ENCODE measurements around the gene SLC44A5.

The SLC44A5 gene

DNA sequence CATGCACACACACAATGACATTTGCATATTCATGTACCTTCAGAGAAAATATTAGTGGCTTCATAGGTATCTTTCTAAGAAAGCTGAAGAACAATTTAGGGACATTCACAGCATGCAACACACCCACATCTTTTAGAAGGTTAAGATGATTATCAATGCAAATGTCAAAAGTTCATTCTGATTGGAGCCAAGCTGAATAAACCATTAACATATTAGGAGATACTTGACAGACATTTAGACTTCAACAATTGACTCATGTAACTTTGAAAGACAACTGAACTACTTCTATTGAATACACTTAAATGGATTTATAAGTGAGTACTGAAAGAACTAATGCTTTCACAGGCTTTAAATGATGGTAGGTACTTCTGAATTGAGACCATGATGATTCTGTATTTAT is 365.7 kb downstream of the SLC44A5 start:
- no peaks in the 10 kb centered on the region for H3K27me3 ChIP-seq (ENCODE audit: insufficient read depth, low read depth, severe bottlenecking)
- no peak overlapping the region for H3K27ac ChIP-seq
- H3K9me3 ChIP-seq (ENCODE audit: severe bottlenecking), result no peaks in the 10 kb centered on the region
- H3K36me3 ChIP-seq, result no peaks in the 10 kb centered on the region
- no peak for DNase-seq
- no peak overlapping the region for H3K4me3 ChIP-seq (ENCODE audit: low read depth, low read length)
- TF ChIP-seq, protein P1, sequence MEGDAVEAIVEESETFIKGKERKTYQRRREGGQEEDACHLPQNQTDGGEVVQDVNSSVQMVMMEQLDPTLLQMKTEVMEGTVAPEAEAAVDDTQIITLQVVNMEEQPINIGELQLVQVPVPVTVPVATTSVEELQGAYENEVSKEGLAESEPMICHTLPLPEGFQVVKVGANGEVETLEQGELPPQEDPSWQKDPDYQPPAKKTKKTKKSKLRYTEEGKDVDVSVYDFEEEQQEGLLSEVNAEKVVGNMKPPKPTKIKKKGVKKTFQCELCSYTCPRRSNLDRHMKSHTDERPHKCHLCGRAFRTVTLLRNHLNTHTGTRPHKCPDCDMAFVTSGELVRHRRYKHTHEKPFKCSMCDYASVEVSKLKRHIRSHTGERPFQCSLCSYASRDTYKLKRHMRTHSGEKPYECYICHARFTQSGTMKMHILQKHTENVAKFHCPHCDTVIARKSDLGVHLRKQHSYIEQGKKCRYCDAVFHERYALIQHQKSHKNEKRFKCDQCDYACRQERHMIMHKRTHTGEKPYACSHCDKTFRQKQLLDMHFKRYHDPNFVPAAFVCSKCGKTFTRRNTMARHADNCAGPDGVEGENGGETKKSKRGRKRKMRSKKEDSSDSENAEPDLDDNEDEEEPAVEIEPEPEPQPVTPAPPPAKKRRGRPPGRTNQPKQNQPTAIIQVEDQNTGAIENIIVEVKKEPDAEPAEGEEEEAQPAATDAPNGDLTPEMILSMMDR (IDR thresholded peaks at IDR 0.05; ENCODE audit: low read depth, low read length), result no peak

DNA sequence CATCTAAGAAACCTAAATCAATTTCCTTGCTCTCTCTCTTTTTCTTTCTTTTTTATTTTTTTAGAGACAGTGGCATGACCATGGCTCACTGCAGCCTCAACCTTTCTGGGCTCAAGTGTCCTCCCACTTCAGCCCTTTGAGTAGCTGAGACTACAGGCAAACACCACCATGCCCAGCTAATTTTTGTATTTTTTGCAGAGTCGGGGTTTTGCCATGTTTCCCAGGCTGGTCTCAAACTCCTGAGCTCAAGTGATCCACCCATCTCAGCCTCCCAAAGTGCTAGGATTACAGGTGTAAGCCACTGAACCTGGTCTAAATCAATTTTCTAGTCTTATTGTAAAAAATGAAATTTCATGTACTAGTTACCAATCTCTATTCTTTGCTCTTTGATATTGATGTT is 367.8 kb downstream of the SLC44A5 start:
- H3K27ac ChIP-seq, result no peak overlapping the region
- DNase-seq, result no peak
- TF ChIP-seq, protein P1 (IDR thresholded peaks at IDR 0.05; ENCODE audit: low read depth, low read length), result no peak
- H3K4me3 ChIP-seq (ENCODE audit: low read depth, low read length), result no peak overlapping the region
- H3K36me3 ChIP-seq, result no peaks in the 10 kb centered on the region
- H3K27me3 ChIP-seq (ENCODE audit: insufficient read depth, low read depth, severe bottlenecking), result no peaks in the 10 kb centered on the region
- H3K9me3 ChIP-seq (ENCODE audit: severe bottlenecking), result no peaks in the 10 kb centered on the region

DNA sequence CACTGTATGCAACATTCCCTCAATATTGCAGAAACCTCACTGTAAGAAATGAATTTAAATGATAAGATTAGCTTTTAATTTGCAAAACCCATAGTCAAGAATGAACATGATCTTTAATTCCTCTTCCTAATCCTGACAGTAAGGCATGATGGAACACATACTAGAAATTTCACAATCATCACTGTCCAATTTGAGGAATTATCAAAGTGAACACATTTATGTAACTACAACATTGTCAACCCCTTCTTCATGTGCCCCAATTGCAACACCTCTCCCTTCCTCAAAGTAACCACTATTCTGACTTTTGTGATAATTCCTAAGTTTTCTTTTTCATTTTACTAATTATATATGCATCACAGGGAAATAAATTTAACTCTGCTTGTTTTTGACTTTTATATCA is 373.6 kb downstream of the SLC44A5 start:
- Histone ChIP-seq H3K27me3 (ENCODE audit: insufficient read depth, low read depth, severe bottlenecking) (no peaks in the 10 kb centered on the region), H3K9me3 (ENCODE audit: severe bottlenecking) (no peaks in the 10 kb centered on the region), H3K4me3 (ENCODE audit: low read depth, low read length) (no peak overlapping the region), H3K36me3 (no peaks in the 10 kb centered on the region), H3K27ac (no peak overlapping the region)
- no peak for DNase-seq
- TF ChIP-seq, protein P1 (IDR thresholded peaks at IDR 0.05; ENCODE audit: low read depth, low read length), result no peak

DNA sequence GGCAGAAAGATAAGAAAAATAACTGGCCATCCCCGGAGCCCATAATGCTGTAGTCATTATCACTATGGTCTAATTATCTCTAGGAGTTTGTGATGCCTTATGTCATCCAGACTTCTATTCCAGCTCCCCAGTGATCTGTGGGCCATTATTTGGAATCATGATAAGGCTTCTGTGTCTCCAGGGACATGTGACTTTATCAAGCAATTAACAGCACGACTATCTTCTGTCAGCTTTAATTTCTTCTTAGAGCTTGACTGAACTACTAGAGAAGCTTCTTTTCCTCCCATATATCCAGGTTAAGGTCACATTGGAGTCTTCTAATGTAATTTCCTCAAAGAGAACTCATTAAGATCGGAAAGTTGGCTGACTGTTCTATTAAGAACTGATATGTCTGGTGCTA is 376.4 kb downstream of the SLC44A5 start:
- no peaks in the 10 kb centered on the region for H3K27me3 ChIP-seq (ENCODE audit: insufficient read depth, low read depth, severe bottlenecking)
- no peaks in the 10 kb centered on the region for H3K9me3 ChIP-seq (ENCODE audit: severe bottlenecking)
- TF ChIP-seq, protein P1 (IDR thresholded peaks at IDR 0.05; ENCODE audit: low read depth, low read length), result no peak
- DNase-seq, result no peak
- H3K4me3 ChIP-seq (ENCODE audit: low read depth, low read length), result no peak overlapping the region
- no peaks in the 10 kb centered on the region for H3K36me3 ChIP-seq
- H3K27ac ChIP-seq, result no peak overlapping the region

DNA sequence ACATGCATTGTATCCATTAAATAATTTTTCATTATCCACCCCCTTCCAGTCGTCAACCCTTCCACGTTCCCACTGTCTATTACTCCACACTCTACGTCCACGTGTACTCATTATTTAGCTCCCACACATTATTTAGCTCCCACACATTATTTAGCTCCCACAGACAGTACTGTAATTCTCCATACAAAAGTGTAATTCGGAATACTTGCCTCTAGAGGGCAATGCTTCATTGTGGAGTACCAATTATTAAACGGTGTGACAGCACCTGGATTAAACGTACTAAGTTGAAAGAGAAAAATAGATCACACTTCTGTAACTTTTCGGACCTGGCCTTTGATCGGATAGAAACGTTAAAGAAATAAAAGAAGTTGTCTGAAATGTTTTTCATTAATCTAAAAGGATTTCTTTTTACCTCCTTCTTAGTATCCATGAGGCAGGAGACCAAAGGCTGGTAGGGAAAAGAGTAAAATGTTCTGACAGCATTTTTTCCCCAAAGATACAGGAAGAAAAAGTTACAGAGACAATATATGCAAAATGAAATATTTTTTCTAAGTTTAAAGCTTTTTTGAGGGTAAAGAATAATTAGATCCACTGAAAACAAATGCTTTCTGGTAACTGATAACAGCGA is 377.5 kb downstream of the SLC44A5 start:
- Histone ChIP-seq H3K9me3 (ENCODE audit: severe bottlenecking) (no peaks in the 10 kb centered on the region), H3K4me3 (ENCODE audit: low read depth, low read length) (no peak overlapping the region), H3K36me3 (no peaks in the 10 kb centered on the region), H3K27ac (no peak overlapping the region), H3K27me3 (ENCODE audit: insufficient read depth, low read depth, severe bottlenecking) (no peaks in the 10 kb centered on the region)
- DNase-seq, result no peak
- TF ChIP-seq, protein P1 (IDR thresholded peaks at IDR 0.05; ENCODE audit: low read depth, low read length), result peak; percentile 32; the same call in 1 of the 2 replicates

DNA sequence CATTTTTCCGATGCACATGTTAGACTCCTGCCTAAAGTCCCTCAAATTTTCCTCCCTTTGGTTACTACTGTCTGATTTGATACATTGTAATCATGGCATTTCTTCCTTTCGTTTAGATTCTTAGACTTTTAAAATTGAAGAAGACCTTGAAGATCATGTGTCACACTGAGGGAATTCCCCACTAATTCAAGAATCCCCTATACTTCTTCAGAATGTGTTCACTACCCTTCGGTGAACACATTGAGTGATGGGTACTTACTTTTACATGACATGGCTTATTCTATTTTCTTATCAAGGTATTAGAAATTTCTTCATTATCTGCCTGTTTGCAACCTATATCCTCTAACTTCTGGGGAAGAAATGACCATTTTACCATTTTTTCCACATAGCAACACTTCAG is 390.8 kb downstream of the SLC44A5 start:
- no peak for DNase-seq
- Histone ChIP-seq H3K4me3 (ENCODE audit: low read depth, low read length) (no peak overlapping the region), H3K36me3 (peaks cover 4% of the 10 kb centered on the region; the same call in 1 of the 2 replicates), H3K27me3 (ENCODE audit: insufficient read depth, low read depth, severe bottlenecking) (no peaks in the 10 kb centered on the region), H3K9me3 (ENCODE audit: severe bottlenecking) (no peaks in the 10 kb centered on the region), H3K27ac (no peak overlapping the region)
- TF ChIP-seq, protein P1 (IDR thresholded peaks at IDR 0.05; ENCODE audit: low read depth, low read length), result no peak
